ENCODE results near the gene NFIA.
"Not testable (repeated sequence)": the region's sequence is repeated elsewhere in the genome, so short reads cannot be mapped to it uniquely, and the experiment has no call there.

NFIA gene

DNA sequence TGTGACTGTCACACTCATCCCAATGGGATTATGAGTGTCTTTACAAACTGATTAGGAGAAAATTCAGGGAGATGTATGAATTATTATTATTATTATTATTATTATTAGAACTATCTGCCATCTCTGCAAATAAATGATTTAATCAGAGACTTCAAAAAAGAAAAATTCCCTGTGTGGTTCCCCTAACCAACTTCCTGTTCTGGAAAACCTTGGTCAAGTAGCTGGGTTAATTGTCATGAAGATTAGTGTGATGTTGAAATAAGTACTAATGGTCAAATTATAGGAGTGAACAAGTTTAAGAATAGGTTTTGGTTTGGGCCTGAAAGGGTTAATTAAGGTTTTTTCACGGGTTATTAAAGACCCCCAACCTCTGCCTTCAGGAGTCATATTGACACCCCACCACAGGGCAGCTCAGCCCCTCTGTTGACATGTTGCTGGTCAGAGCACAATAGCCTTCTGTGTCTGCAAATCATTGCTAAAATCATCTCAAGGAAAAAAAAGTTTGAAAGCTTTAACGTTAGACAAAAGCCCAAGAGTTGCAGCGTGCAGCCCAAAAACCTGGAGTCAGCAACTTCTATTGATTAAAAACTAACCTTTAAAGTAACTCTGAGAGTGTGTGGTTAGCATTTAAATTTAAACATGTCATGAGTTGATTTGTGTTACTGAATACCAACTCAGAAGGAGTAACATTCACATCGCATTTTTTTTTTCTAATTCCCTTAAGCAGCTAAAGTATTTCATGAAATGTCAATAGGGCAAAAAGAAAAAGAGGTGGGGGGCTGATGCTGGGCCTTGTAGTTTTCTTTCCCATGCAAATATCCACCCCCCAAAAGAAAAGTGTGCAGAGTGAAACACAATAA, 370.0 kb downstream of the NFIA start:
- no peak for DNase-seq (ENCODE audit: low read depth in 2 of 2)

DNA sequence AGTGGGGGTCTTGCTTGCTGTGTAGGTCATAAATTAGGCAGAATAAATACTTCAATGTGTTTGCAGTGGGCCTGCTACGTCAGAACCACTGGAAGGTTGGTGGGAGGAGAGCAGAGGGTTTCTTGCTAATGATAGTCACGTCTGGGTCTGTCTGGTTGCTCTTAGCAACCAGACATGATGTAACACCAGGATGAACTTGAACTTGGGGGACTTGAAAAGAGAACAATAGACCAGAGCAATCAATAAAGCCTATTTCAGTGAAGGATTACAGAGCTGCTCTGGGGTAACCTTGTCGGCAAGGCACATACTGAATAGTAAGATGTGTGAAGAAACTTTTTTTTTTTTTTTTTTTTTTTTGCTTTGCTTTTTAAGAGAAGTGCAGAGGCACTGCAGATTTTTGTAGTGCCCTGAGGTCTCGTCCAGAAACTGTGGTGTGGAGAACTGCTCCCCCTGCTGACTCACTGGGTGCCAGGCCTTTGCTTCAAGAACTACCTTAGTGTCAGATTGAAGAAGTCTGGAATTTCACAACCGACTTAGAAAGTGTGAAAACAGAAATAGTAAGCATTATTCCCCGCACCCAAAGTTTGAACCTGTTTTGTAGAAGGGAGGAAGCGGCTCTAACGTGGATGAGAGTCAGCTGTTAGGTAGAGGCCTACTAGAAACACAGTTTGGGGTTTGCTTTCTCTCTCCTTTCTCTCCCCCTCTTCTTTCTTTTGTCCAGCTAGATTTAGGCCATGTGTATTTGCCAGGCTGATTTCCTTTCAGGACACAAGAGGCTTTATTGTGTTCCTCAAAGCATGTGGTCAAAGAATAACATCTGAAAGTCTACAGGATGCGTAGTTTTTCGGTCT, 371.0 kb downstream of the NFIA start:
- peak; percentile 25 to 58 for DNase-seq (ENCODE audit: low read depth in 2 of 2)

DNA sequence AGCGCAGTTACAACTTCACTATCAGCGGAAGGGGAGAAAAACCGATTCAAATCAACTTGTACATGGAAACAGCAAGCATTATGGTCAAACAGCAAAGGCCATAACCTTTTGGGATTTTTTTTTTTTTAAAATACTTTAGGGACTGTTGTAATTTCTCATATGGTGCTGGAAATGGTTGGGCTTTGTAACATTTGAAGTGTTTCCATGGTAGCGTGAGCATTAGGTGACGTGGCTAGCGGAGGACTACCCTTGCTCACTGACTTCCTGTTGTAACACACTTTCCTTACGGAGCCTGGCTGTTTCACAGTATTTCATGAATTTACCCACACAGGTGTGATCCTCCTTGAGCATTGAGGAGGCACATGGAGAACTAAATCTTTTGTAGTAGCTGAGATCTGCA, 373.0 kb downstream of the NFIA start:
- no peak for DNase-seq (ENCODE audit: low read depth in 2 of 2)

DNA sequence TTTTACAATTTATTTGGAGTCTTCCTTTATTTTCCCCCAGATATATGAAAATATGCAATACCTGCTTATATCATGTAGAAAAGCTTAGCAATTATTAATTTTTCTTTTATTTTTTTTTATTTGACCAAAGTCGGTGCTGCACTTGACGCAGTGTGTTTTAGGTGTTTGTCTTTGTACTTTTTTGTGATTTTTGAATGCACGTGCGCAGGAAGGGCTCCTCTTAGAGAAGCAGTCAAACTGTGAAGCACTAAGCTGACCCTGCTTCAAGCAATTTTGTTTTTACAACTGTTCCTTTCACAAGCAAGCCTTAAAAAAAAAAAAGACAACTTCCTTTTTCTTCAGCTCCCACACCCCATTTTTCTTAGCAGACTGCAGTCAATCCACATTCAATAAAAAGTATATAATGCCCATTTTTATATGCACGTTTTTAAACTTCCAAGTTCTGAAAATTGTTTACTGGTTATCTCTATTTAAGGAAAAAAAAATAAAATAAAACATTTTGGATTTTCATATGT, 375.2 kb downstream of the NFIA start:
- DNase-seq (ENCODE audit: low read depth in 2 of 2) = no peak

DNA sequence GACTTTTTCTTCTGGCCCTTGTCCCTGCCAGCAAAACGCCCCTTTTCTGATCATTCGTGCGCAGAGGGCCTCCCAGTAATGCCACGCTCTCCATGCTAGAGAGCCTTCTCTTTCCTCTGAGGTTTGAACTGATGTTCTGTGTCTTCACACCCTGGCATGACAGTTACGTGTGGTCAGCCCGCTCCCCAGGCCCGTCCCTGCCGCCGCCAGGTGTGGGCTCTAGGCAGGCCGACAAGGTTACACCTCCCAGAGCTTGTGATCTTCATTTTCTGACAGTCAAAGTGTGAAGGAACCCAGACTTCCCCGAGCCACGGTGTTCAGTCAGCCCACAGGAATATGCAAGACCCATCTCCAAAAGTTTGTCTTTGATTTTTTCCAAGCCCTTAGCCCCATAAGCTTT, 377.0 kb downstream of the NFIA start:
- DNase-seq (ENCODE audit: low read depth in 2 of 2) = no peak

DNA sequence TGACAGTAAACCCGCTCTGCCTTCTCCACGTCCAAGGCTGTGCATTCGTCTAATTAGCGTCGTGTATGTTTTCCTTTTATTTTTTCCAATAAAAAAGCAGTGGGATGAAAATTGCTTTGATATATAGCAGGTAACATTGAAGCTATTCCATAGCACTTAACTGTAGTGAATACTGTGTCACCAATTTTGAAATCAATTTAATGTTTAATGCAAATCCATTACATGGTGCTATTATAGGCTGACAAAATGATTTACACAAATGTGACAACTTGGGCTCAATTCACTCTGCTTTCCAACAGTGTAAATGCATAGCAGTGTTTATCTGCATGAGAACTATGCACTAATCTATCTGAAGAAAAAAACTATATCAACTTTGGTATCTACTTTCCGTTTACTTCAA, 377.8 kb downstream of the NFIA start:
- DNase-seq (ENCODE audit: low read depth in 2 of 2) = no peak

DNA sequence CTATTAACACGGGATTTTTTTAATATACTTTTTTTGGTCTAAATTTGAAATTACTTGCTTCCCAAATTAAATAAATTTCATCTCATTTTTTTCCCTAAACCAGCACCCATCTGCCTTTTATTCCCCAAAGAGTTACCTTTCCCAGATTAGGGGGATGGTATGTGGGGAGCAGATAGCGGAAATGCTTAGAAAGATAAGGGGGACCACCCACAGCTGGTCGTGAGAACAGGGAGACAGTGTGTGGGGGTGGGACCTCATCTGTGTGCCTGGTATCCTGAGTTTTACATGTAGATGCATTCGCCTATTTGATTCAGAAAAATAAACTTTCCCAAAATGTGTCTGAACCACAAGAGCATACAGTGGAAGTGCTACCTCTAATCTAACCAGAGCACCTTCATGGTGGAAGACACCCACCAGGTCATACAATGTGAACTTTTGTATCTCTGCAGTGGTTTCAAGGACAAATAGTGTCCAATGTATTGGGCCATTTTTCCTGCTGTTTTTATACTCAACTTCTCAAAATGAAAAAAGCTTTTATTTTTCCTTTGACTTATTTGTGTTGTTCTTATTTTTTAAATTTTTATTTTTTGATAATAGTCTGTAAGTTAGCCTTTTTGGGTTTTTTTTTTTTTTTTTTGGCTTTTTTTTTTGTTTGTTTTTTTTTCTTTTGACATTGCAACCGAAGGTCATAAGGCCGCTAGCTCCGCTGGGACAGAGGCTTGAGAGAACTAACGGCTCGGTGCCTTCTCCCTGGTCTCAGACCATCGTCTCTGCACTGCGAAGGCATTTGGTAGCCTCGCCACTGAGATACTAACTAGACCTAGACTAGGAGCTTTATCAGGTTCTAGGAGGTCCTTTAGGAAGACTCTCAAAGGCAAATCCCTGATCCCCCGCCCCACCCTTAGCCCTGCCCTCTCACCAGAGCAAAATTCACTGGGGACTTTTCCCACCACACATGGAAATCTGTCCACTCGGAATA, 379.3 kb downstream of the NFIA start:
- DNase-seq (ENCODE audit: low read depth in 2 of 2) = no peak

DNA sequence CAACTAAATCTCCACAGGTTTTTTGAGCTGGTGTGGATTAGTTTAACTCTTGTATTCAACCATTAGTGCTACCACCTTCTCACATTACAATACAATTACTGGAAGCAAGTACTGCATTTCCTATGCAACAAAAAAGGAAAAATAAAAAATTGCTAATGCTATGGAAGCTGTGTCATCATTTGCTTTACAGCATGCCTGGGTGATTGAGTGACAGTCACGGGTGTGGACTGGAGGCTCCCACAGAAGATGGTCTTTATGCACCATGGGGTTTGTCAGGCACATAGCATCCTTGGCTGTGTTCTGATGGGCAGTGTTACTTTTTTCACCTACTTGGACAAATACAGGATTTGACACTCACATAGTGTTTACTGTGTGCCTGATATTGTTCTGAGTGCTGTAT, 380.3 kb downstream of the NFIA start:
- no peak for DNase-seq (ENCODE audit: low read depth in 2 of 2)

DNA sequence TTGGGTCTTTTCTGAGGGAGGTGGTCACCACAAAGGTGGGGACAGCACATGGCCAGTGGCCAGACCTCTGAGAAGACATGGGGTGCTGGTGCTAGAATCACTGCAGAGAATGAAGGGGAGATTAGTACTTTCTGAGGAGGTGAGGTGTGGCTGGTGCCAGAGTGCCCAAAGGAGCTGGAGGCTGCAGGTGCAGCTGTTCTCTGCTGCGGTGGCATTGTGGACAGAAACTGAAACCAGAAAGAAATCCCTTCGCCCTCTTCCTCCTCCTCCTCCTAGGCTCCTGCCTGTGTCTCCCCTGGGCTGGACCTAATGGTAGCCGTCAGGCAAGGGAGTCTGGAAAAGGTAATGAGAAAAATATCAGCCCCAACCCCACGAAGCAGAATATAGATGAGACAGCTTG, 380.9 kb downstream of the NFIA start:
- DNase-seq (ENCODE audit: low read depth in 2 of 2) = no peak

DNA sequence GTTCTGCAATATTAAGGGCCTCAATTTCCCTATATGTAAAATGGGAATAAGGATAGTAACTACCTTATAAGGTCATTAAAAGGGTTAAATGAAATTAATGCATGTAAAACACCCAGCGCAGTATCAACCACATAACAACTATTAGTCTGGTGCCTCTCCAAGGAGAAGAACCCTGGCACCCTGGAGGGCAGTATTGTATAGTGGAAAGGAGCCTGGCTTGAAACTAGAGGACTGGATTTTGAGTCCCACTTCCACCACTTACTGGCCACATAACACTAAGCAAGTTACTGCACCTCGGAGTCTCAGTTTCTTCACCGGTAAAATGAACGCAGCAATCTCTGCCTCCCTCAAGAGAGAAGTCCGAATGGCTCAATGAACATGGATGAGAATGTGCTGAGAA, 385.5 kb downstream of the NFIA start:
- DNase-seq (ENCODE audit: low read depth in 2 of 2) = not testable (repeated sequence)

DNA sequence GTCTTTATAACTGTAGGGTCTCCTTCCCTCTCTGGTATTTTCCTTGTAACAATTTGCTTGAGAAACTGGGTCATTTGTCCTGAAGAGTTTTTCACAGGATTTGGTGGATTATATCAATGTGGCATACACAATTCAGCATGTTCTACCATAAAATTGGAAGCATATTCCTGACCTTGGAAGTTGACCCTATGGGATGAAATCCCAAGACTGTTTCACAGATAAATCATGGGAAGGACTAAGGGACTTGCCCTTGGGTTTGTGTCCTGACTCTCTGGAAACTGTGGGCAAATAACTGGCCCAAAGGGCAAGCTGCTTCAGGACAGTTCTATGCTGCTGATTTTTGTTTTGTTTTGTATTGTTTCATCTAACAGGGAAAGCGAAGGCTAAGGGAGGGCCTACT, 387.0 kb downstream of the NFIA start:
- no peak for DNase-seq (ENCODE audit: low read depth in 2 of 2)

DNA sequence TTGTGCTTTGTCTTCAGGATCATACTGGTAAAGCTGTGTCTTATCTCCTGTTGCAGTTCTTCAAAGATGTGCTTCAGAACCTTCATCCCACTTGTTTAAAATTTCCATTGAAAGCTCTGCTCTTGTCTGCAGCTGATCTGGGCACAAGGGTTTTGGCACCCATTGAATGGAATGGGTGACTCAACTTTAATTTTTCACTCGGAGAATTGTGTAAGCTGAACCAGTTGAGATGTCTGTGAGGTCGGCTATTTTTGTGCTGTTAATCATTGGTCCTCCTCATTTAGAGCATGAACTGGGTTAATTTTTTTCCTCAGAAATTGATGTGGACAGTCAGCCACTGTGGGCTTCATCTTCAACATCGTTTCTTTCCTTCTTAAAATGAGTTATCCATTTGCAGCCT, 390.5 kb downstream of the NFIA start:
- DNase-seq (ENCODE audit: low read depth in 2 of 2) = no peak

DNA sequence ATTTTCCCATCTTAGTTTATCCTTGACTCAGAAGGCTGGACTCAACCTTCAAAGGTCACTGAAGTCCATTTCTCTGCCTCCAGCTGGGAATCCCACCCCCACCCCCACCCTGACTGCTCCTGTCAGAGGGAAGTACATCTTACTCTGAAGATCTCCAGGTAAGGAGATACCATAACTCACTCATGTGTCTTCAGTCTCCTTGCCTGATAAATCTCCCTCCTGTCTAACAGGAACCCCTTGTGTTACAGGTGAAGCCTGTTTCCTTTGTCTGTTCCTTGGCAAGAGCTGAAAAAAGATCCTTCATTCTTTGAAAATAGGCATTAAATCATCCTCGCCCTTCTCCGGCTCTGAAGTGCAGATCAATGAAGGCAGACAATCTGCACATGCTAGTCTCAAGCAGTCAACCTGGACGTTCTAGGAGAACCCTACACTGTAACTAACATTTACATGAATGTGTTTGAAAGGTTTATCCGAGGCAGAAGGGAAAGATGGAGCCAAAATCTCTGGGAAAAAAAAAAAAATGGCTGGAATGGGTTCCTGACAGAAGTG, 392.0 kb downstream of the NFIA start:
- DNase-seq (ENCODE audit: low read depth in 2 of 2) = no peak

DNA sequence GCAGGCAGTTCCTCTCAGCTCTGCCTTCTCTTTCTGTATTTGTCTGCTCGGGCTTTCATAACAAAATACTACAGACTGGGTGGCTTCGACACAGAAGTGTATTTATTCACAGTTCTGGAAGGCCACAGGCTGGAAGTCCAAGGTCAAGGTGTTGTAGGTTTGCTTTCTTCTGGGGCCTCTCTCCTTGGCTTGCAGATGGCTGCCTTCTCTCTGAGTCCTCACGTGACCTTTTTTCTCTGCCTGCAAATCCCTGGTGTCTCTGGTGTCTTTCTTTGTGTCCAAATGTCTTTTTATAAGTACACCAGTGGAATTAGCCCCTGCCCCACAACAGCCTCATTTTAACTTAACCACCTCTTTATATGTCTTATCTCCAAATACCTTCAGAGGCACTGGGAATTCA, 392.6 kb downstream of the NFIA start:
- DNase-seq (ENCODE audit: low read depth in 2 of 2) = no peak

DNA sequence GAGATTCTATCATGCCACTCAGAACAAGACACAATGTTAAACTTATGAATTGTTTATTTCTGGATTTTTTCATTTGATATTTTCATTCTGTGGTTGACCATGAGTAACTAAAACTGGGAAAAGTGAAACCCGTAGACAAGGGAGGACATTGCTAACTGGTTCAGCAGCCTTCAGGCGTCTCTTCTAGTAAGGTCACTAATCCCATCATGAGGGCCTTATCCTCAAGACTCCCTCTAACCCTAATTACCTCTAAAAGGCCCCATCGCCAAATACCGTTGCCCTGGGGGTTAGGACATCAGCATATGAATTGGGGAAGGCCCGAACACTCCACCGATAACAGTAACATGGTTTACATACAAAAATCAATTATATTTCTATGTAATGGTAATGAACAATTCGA, 394.9 kb downstream of the NFIA start:
- DNase-seq (ENCODE audit: low read depth in 2 of 2) = no peak

DNA sequence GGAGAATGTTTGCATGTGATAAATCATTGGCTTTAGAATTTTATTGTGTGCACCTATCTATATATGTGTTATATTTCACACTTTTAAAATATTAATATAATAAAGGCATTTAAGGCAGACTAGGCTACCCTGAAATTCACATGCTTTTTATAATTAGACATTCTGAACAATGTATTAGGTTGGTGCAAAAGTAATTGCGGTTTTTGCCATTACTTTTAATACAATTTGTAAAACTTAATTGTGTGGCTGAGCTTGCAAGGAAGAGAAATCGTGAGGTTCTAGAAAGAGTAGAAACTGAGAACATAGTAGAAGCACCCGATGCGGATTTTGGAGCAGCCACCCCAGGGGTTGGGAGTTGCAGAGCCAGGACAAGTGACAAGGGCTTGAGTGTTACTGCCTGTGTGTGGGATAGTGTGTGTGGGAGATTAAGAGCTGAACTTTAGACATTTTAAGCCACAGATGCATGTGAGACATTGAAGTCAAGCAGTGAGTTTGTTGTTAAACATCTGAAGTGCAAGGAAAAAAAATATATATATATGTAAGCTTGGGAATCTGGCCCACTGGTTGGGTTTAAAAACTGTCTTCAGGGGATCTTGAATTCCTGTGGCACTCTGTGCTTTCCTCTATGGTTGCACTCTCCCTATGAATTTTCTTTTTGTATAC, 398.0 kb downstream of the NFIA start:
- DNase-seq (ENCODE audit: low read depth in 2 of 2) = no peak

DNA sequence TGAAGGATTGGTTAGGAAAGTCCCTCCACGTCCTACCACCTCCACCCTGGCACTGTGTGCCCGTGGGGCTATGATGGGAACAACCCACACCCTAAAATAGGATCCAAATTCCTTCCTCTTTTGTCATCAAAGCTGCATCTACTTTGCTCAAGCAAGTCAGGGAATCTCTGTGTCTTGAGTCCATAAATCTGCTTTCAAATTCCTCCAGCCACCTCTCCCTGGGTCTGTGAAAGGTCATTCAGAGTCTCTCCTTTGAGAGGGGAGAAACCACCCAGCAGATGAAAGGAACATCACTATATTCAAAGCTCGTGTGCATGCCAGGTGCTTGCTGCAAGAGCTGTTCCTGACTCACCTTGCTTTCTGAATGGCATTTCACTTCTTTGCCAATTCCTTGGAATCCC, 399.0 kb downstream of the NFIA start:
- DNase-seq (ENCODE audit: low read depth in 2 of 2) = no peak

DNA sequence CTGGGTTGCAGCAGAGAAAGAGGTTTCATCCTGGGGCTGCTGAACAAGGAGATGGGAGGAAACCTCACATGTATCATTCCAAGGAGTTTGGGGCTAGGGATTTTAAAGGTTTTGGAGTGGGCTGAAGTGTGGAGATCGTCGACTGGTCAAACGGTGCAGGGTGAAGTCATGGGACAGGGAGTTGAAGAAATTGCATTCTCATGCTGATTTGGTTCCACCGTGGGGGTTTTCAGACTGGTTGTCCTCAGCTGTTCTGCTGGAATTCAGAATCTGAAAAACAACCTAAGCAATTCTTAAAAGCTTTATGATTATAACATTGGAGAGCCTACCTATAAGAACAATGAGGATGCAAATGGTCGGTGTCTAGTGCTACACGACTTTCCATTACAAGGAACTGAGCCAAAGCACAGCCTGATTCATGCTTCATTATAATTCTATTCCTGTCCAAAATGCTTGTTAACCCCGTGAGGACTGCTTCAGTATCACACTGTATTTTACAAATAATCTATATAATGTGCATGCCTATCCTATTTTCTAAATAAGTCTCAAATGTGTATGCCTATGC, 399.9 kb downstream of the NFIA start:
- no peak for DNase-seq (ENCODE audit: low read depth in 2 of 2)

DNA sequence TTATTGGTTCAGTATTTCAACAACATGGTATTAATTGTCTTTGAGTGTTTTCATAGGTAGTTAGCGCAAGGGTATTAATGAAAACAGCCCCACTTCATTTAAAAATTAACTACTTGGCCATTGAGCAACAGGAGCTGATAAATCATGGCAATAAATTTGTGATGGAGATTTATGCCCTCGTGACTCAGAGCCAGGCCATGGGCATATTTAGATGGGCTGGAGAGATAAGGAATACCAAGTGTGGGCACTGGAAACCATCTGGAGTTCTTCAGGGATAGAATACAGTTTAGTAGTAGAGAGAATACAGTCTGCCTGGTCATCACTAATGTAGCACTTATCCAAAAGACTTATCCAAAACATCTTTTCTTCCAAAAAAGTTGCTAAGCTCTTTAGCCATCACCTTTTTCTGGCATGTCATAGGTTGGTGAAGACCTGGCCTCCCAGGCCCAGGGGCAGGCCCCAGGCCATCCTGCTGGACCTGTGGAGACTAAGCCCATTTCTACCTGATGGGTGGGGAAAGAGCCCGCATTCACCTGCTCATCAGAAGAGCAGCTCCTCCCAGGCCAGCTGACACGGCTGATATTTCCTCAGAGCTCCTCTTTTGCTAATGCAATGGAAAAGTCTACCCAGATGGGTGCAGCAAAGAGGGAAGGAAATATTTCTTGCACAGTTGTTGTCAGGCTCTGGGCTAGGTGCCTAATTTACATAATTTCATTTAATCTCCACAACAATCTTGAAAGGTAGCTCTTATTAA, 404.6 kb downstream of the NFIA start:
- no peak for DNase-seq (ENCODE audit: low read depth in 2 of 2)

DNA sequence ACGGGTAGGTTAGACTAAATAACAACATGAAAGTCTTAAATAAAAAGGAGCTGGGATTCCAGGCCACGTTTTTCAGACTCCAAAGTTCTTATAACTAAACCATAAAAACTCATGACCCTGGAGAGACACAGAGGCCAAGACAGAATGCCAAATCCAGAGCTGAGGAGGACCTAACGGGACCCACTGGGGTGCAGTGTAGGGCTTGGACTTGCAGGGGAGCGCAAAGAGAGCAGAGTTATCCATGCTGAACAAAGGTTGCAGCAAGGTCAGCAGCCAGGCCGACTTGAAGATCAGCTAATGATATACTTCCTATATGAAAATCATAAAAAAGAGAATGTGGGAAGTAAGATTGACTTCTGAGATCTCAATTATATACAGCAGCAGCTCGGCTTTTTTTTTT, 405.4 kb downstream of the NFIA start:
- DNase-seq (ENCODE audit: low read depth in 2 of 2) = no peak

Data from stimulated activated CD4-positive, alpha-beta T cell treated with anti-CD3 and anti-CD28 coated beads, Interleukin-4, amount 100 ng/mL, for 48 hours (primary cell).